ENCODE results near the gene CCDC142. TPM values are rescaled to one million over a fixed set of nuclear protein-coding genes. Genes with fewer than 3 reads are reported as not detected.

The CCDC142 gene
- total RNA-seq, 4 donors from 2014 or later: 34.7 to 53.1 (median 39.4) TPM

- DNase-seq (ENCODE audit: low spot score in 2 of 2): no peak
- no peak for TF ChIP-seq CTCF (IDR thresholded peaks at IDR 0.05)
- TF ChIP-seq EP300 (IDR thresholded peaks at IDR 0.05): no peak
- no peak for TF ChIP-seq POLR2A (IDR thresholded peaks at IDR 0.05)
- Histone ChIP-seq H3K36me3 (peaks cover 0 to 15% (median 0%) of the 10 kb centered on the region in 3 donors), H3K9me3 (no peaks in the 10 kb centered on the region), H3K4me1 (peaks cover 0 to 69% (median 30%) of the 10 kb centered on the region in 4 donors), H3K27ac (no peak overlapping the region), H3K4me3 (no peak overlapping the region), H3K27me3 (peaks cover 0 to 56% of the 10 kb centered on the region in 2 donors)
Observed at GRCh38 chr2:74500578-74500946, 17.8 kb upstream of the CCDC142 start.

DNA sequence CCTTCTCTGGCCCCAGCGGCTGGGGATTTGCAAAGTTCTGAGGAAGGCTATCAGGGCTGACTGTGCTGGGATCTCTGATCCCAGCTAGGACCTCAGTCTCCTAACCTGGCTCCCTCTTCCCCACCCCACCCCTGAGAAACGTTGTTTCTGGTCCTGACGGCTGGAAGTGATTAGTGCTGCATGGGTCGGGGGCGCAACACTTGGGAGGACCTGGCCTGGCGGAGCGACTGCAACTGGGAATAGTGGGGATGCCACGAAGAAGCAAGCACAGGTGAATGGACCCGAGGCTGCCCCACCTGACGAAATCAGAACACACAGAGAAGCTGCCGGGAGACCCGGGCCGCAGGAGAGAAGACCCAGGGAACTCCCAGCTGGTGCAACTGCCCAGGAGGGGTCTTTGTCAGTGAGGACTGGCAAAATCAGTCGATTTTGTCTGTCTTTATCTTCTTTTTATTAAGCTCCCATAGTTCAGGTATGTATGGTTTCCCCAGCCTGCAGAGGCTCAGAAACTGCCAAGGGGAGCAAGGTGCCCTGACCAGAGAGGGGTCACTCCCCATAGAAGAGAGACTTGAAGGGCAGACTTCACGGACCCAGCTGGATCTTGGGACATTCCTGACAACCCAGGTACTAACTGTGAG, 17.3 kb upstream of the CCDC142 start:
- TF ChIP-seq CTCF (IDR thresholded peaks at IDR 0.05) (no peak), EP300 (IDR thresholded peaks at IDR 0.05) (no peak), POLR2A (IDR thresholded peaks at IDR 0.05) (no peak)
- WGBS, 2 donors: 48 to 58% methylated on average over 14 to 15 of the region's 15 CpGs
- H3K27me3 ChIP-seq: peaks cover 0 to 56% of the 10 kb centered on the region in 2 donors
- no peak for DNase-seq (ENCODE audit: low spot score in 2 of 2)
- H3K36me3 ChIP-seq: peaks cover 0 to 10% (median 0%) of the 10 kb centered on the region in 3 donors
- no peak overlapping the region for H3K4me3 ChIP-seq
- no peak overlapping the region for H3K27ac ChIP-seq
- peaks cover 0 to 64% (median 28%) of the 10 kb centered on the region in 4 donors for H3K4me1 ChIP-seq
- no peaks in the 10 kb centered on the region for H3K9me3 ChIP-seq

- Histone ChIP-seq H3K27ac (no peak within 1 kb of the TSS), H3K27me3 (peaks cover 0 to 56% of the 10 kb centered on the region in 2 donors), H3K4me3 (peak within 1 kb of the TSS; percentile 5 to 43 (median 28)), H3K4me1 (peaks cover 0 to 57% (median 28%) of the 10 kb centered on the region in 4 donors), H3K36me3 (peaks cover 0 to 6% (median 0%) of the 10 kb centered on the region in 3 donors), H3K9me3 (no peaks in the 10 kb centered on the region)
- 0 to 5% methylated on average over 14 to 36 of the region's 65 CpGs for WGBS, 2 donors
- no peak for DNase-seq (ENCODE audit: low spot score in 2 of 2)
- no peak for TF ChIP-seq EP300 (IDR thresholded peaks at IDR 0.05)
- TF ChIP-seq POLR2A (IDR thresholded peaks at IDR 0.05): no peak
- no peak for TF ChIP-seq CTCF (IDR thresholded peaks at IDR 0.05)
Observed at GRCh38 chr2:74499267-74499939, 16.6 kb upstream of the CCDC142 start, which contains the start of gene LBX2. LBX2 (minus strand) TSS chr2:74499603; CDS start chr2:74499537, 66 bp downstream.

DNA sequence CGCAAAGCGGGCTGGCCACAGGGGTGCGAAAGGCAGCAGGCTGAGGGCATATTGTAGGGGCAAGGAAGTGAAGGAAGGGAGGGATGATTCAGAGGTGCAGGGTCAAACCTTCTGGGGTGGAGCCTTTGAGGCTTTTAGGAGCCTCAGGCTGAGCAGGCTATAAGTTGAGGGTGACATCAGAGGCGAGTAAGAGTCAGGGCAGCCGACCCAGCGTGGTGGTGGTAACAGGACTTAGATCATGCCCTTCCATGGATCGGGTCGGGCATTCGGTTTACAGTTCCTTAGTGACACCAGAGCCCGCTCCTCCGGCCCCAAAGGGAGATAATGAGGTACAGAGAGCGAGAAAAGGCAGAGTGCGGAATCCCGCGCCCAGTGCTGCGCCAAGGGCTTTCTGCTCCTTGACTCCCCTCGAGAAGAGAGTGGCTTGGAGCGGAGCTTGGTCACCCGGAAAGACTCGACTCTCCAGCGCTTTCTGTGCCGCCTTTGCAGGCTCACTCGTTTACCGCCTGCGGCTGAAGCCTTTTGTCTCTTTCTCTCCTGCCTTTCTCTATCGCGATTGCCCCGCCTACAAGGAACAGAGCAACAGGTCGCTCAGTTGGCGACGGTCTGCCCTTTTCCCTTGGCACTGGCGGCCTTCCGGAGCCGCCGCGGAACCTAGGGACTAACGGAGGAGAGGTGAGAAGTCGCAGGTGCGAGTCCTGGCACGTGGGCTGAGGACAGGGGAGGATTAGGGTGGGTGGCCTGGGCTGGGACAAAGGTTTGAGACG, 15.9 kb upstream of the CCDC142 start:
- Histone ChIP-seq H3K9me3 (no peaks in the 10 kb centered on the region), H3K27me3 (peaks cover 0 to 56% of the 10 kb centered on the region in 2 donors), H3K36me3 (peaks cover 0 to 10% (median 0%) of the 10 kb centered on the region in 3 donors), H3K4me1 (peaks cover 0 to 50% (median 25%) of the 10 kb centered on the region in 4 donors), H3K27ac (no peak overlapping the region), H3K4me3 (peak overlapping the region; percentile 5 to 43 (median 28))
- no peak for DNase-seq (ENCODE audit: low spot score in 2 of 2)
- WGBS, 2 donors: 1 to 3% methylated on average over 40 to 41 of the region's 41 CpGs
- no peak for TF ChIP-seq EP300 (IDR thresholded peaks at IDR 0.05)
- no peak for TF ChIP-seq POLR2A (IDR thresholded peaks at IDR 0.05)
- no peak for TF ChIP-seq CTCF (IDR thresholded peaks at IDR 0.05)
